ENCODE data around the gene DIRAS1.
"Not testable (repeated sequence)": the region's sequence is repeated elsewhere in the genome, so short reads cannot be mapped to it uniquely, and the experiment has no call there.

GRCh38 chr19:2667349-2667748 is 53.8 kb downstream of the DIRAS1 start:
- not testable (repeated sequence) for TF ChIP-seq CTCF (conservative IDR thresholded peaks at IDR 0.05 in 1 of 2, IDR thresholded peaks at IDR 0.05 in 1 of 2; ENCODE audit: extremely low read depth in 1 of 2, insufficient read depth in 1 of 2, low read depth in 1 of 2, low read length in 2 of 2); EZH2 (IDR thresholded peaks at IDR 0.05; ENCODE audit: borderline replicate concordance, low read length)
